Endothelial cell of umbilical vein (primary cell): ENCODE results near the gene HNRNPLL. TPM values are rescaled to one million over a fixed set of nuclear protein-coding genes. Genes with fewer than 3 reads are reported as not detected.

ENCODE experiments used
- BruUV-seq: library from RNA; stranded (reverse); fragments of 400-500 nt; replicated peaks from 2 replicates; lab custom pipeline; 2021; lab: Mats Ljungman, UMichigan
- CTCF ChIA-PET: fragments of 300-600, 350-600 bp; sonication (Branson Sonifier 250); formaldehyde crosslinking; loops from one replicate; lab custom pipeline; 2021; ENCODE audit warnings: antibody characterized with exemption, inconsistent platforms; lab: Charles Lee
- POLR2A ChIA-PET: fragments of 300-600, 350-600 bp; sonication (Branson Sonifier 250); formaldehyde crosslinking; loops from one replicate; lab custom pipeline; 2021; ENCODE audit warnings: antibody characterized with exemption, inconsistent platforms; lab: Charles Lee
- DNase-seq: peaks from one replicate; pipeline ENCODE4 v3.0.0-alpha.2; 2011; ENCODE audit warnings: low read depth, low spot score
- FAIRE-seq: peaks from 2 replicates; lab custom pipeline; 2011; peaks lifted over from hg19 to GRCh38; lab: Jason Lieb, UNC
- H2AFZ ChIP-seq: 2 replicates; pipeline ENCODE4 v1.6.0; 2012; ENCODE audit warnings: low read depth, low read length, control low read depth, inconsistent platforms
- H3K27ac ChIP-seq: 2 replicates; pipeline ENCODE4 v1.5.1; 2011; ENCODE audit warnings: low read depth, mild to moderate bottlenecking, control low read depth, low read length, moderate library complexity; ENCODE audit not compliant: insufficient read depth
- H3K27me3 ChIP-seq, 2 experiments: 2 replicates each; pipeline versions ENCODE4 v1.6.0 to v1.6.1; 2011; ENCODE audit warnings: low read length in 2 of 2, mixed read lengths in 1 of 2; ENCODE audit not compliant: control insufficient read depth in 2 of 2, insufficient read depth in 2 of 2
- H3K36me3 ChIP-seq, 2 experiments: 2 replicates in 1 of 2; 3 replicates in 1 of 2; pipeline ENCODE4 v1.5.1; 2011; ENCODE audit warnings: low read length in 2 of 2, mild to moderate bottlenecking in 1 of 2, moderate library complexity in 1 of 2; ENCODE audit not compliant: control insufficient read depth in 2 of 2, insufficient read depth in 2 of 2; ENCODE audit errors: extremely low read depth in 1 of 2
- H3K4me1 ChIP-seq: 3 replicates; pipeline ENCODE4 v1.5.1; 2011; ENCODE audit warnings: mild to moderate bottlenecking, low read length; ENCODE audit not compliant: control insufficient read depth, insufficient read depth; ENCODE audit errors: extremely low read depth
- H3K4me2 ChIP-seq: 2 replicates; pipeline ENCODE4 v1.6.1; 2011; ENCODE audit warnings: low read length, control low read depth, mixed read lengths; ENCODE audit not compliant: insufficient read depth
- H3K4me3 ChIP-seq, 3 experiments: fragments of 200-600 bp in 1 of 3; sonication (generic), shearing (Covaris generic) in 1 of 3; replicated peaks in 1 of 3; 2 replicates each; pipeline ENCODE4 v1.5.1; 2011 to 2016; ENCODE audit warnings: control low read depth in 3 of 3, low read length in 3 of 3, mild to moderate bottlenecking in 2 of 3, inconsistent platforms in 1 of 3, low read depth in 1 of 3, moderate library complexity in 1 of 3; ENCODE audit not compliant: insufficient read depth in 1 of 3
- H3K79me2 ChIP-seq: 2 replicates; pipeline ENCODE4 v1.6.0; 2012; ENCODE audit warnings: low read length, inconsistent platforms; ENCODE audit not compliant: control insufficient read depth, insufficient read depth
- H3K9ac ChIP-seq: replicated peaks from 2 replicates; pipeline ENCODE3; 2011; ENCODE audit warnings: low read length, control low read depth; ENCODE audit not compliant: insufficient read depth; ENCODE audit errors: extremely low read depth
- H3K9me1 ChIP-seq: replicated peaks from 3 replicates; pipeline ENCODE4 v1.6.0; 2011; ENCODE audit warnings: mild to moderate bottlenecking, low read length; ENCODE audit not compliant: control insufficient read depth, insufficient read depth; ENCODE audit errors: extremely low read depth
- H3K9me3 ChIP-seq: replicated peaks from 2 replicates; pipeline ENCODE4 v1.5.1; 2012; ENCODE audit warnings: low read length, inconsistent platforms; ENCODE audit not compliant: control insufficient read depth, insufficient read depth
- H4K20me1 ChIP-seq: replicated peaks from 2 replicates; pipeline ENCODE3; 2011; ENCODE audit warnings: mild to moderate bottlenecking, low read length; ENCODE audit not compliant: control insufficient read depth, insufficient read depth; ENCODE audit errors: extremely low read depth
- GATA2 ChIP-seq: IDR thresholded peaks from 2 replicates; pipeline ENCODE4 v1.7.0; 2011; ENCODE audit warnings: low read depth, mild to moderate bottlenecking, moderate library complexity, mixed read lengths, low read length; ENCODE audit not compliant: insufficient read length, insufficient read depth
- JUN ChIP-seq: IDR thresholded peaks from 2 replicates; pipeline ENCODE4 v1.6.1; 2011; ENCODE audit warnings: borderline replicate concordance, low read depth; ENCODE audit not compliant: insufficient read length, insufficient read depth
- dilution Hi-C: fragments of 300-500 bp; cut with MboI; formaldehyde crosslinking; loops from one replicate; pipeline ENCODE4 v1.15.0; 2019; ENCODE audit warnings: low sequenced_read_pairs; ENCODE audit not compliant: extremely low pct_ligation_motif_present
- intact Hi-C: fragments of 100-400 bp; cut with micrococcal nuclease; formaldehyde crosslinking; loops from one replicate; pipeline ENCODE4 v1.10.0; 2022
- polyA plus RNA-seq, 4 experiments: library from polyadenylated mRNA; depleted of rRNA in 3 of 4; stranded (reverse) in 3 of 4; unstranded in 1 of 4; fragments of >200 nt; gene quantifications; 2 replicates each; pipeline versions ENCODE4 v1.2.1 to v1.2.3, GENCODE V29; 2011 to 2012; ENCODE audit warnings: missing spikeins in 1 of 4
- total RNA-seq: library from RNA; stranded (reverse); gene quantifications from 2 replicates; pipeline ENCODE4 v1.2.3, GENCODE V29; 2021
- TF ChIP-seq, protein P1 (sequence below), 2 donors: IDR thresholded peaks; 1 replicate in 1 of 2; 2 replicates in 1 of 2; pipeline ENCODE4 v1.5.1; 2011; ENCODE audit warnings: low read length in 2 of 2, mild to moderate bottlenecking in 2 of 2, moderate library complexity in 2 of 2, control low read depth in 1 of 2, inconsistent platforms in 1 of 2, low read depth in 1 of 2; ENCODE audit not compliant: insufficient read depth in 1 of 2; ENCODE audit errors: extremely low read depth in 1 of 2
- TF ChIP-seq, protein P2 (sequence below): IDR thresholded peaks from 2 replicates; pipeline ENCODE4 v1.6.1; 2011; ENCODE audit not compliant: insufficient read depth, insufficient read length

Gene HNRNPLL
- total and polyA plus RNA-seq, 2 donors (not counting 3 experiments of a cell fraction or from before 2014, with no cell fraction given): 19.8 to 56.2 TPM

DNA sequence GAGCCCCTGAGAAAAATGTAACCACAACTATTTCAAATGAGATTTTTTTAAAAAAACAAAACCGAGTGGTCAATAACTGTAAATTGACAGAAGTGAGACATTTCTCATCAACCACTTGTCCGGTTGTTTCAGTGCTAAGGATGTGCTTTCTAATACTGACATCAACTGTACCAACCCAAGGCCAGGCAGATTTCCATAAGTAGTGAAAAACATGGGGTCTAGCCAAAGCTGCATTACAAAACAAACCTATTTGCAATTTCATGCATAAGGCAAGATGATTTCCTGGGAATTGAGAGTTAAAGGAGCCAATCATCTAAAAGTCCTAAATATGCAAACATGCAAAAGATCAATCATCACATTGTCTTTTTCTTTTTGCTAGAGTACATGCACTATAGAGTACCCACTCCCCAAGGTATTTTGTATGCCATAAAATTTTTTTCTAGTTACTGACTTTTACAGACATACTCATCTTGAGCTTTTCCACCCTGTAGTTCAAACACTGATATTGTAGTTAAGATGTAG is 22.6 kb downstream of the HNRNPLL start:
- CTCF ChIA-PET: interaction anchor here (0.7 to 3.9 kb wide), 4 partner anchors 22 to 162 kb away, joined by 3 to 69 read pairs (median 31); partner anchors contain the start of gene HNRNPLL
- Histone ChIP-seq H3K4me3 (no peak overlapping the region), H2AFZ (no peak overlapping the region), H3K9me1 (no peaks in the 10 kb centered on the region), H3K79me2 (peaks cover 10% of the 10 kb centered on the region), H3K9me3 (no peaks in the 10 kb centered on the region), H3K27me3 (no peaks in the 10 kb centered on the region), H3K27ac (no peak overlapping the region), H3K4me2 (no peak overlapping the region), H3K9ac (no peak overlapping the region), H4K20me1 (no peaks in the 10 kb centered on the region), H3K4me1 (no peaks in the 10 kb centered on the region), H3K36me3 (peaks cover 2 to 12% of the 10 kb centered on the region in 2 experiments)
- intact Hi-C loops: loop anchor here (2.0 to 5.0 kb wide), 2 partner anchors 23 to 263 kb away; partner anchors contain the start of gene HNRNPLL
- no peak for DNase-seq
- dilution Hi-C loops: no loop called here
- BruUV-seq: no TSS peak
- FAIRE-seq: no peak
- POLR2A ChIA-PET: no interaction called here
- TF ChIP-seq GATA2: no peak
- TF ChIP-seq, protein P1, sequence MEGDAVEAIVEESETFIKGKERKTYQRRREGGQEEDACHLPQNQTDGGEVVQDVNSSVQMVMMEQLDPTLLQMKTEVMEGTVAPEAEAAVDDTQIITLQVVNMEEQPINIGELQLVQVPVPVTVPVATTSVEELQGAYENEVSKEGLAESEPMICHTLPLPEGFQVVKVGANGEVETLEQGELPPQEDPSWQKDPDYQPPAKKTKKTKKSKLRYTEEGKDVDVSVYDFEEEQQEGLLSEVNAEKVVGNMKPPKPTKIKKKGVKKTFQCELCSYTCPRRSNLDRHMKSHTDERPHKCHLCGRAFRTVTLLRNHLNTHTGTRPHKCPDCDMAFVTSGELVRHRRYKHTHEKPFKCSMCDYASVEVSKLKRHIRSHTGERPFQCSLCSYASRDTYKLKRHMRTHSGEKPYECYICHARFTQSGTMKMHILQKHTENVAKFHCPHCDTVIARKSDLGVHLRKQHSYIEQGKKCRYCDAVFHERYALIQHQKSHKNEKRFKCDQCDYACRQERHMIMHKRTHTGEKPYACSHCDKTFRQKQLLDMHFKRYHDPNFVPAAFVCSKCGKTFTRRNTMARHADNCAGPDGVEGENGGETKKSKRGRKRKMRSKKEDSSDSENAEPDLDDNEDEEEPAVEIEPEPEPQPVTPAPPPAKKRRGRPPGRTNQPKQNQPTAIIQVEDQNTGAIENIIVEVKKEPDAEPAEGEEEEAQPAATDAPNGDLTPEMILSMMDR (IDR thresholded peaks at IDR 0.05; ENCODE audit: extremely low read depth in 1 of 2, insufficient read depth in 1 of 2, low read depth in 1 of 2, low read length in 2 of 2): no peak
- no peak for TF ChIP-seq JUN

DNA sequence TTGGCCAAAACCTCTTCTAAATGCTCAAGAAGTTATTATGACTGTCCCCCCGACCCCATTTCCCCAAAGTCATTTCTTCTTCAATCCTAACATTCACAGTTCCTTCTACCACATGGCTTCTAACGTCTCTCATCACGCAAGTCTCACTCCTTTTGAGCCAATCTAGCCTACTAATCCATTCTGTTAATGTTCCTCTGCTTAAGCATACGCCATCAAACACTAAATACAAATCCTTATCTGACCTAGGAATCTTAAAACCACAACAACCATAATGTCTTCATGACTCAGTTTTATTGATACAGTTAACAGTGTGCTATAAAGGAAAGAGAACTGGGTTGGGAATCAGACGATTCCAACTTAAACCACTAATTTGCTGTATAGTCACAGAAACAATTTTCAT is 23.9 kb downstream of the HNRNPLL start:
- dilution Hi-C loops: no loop called here
- POLR2A ChIA-PET: no interaction called here
- H3K79me2 ChIP-seq: peaks cover 13% of the 10 kb centered on the region
- no peak overlapping the region for H3K9ac ChIP-seq
- no peak overlapping the region for H3K4me3 ChIP-seq
- no peaks in the 10 kb centered on the region for H3K9me3 ChIP-seq
- H2AFZ ChIP-seq: no peak overlapping the region
- H3K9me1 ChIP-seq: no peaks in the 10 kb centered on the region
- FAIRE-seq (no peak), DNase-seq (no peak)
- BruUV-seq: no TSS peak
- no peak for TF ChIP-seq GATA2
- TF ChIP-seq JUN: no peak
- TF ChIP-seq, protein P2, sequence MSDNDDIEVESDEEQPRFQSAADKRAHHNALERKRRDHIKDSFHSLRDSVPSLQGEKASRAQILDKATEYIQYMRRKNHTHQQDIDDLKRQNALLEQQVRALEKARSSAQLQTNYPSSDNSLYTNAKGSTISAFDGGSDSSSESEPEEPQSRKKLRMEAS: no peak
- intact Hi-C loops: no loop called here
- no peak overlapping the region for H3K4me2 ChIP-seq
- H3K27me3 ChIP-seq: no peaks in the 10 kb centered on the region
- no peaks in the 10 kb centered on the region for H4K20me1 ChIP-seq
- H3K4me1 ChIP-seq: no peaks in the 10 kb centered on the region
- CTCF ChIA-PET: interaction anchor here (2.1 kb wide), 1 partner anchor 164 kb away, joined by 4 read pairs; no protein-coding TSS in a partner anchor
- no peak overlapping the region for H3K27ac ChIP-seq
- peaks cover 2 to 15% of the 10 kb centered on the region in 2 experiments for H3K36me3 ChIP-seq
